A204.1 (cell line): Measurements from ENCODE around the gene USP49.

Experiments
- FAIRE-seq: peaks from 2 replicates; lab custom pipeline; 2012; peaks lifted over from hg19 to GRCh38; lab: Jason Lieb, UNC

The USP49 gene

GRCh38 chr6:41756354-41756753 lies 138.8 kb downstream of the USP49 start:
- FAIRE-seq: no peak

DNA sequence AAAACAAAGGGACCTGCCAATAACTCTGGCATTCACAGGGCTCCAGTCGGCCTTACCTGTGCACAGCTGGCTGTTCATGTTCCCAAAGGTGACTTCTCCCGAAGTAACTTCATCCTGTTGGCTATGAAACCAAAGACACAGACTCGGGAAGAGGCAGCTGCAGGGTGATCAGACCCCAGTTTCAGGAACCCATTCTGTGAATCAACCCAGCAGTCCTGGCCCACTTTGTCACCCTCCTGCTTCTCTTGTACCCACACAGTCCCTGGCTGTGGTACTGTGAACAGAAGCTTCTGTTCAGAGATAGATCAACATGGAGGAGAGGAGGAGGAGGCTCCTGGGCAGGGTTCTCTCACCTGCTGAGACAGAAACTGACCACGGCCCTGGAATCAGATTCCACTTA lies 139.3 kb downstream of the USP49 start:
- no peak for FAIRE-seq

DNA sequence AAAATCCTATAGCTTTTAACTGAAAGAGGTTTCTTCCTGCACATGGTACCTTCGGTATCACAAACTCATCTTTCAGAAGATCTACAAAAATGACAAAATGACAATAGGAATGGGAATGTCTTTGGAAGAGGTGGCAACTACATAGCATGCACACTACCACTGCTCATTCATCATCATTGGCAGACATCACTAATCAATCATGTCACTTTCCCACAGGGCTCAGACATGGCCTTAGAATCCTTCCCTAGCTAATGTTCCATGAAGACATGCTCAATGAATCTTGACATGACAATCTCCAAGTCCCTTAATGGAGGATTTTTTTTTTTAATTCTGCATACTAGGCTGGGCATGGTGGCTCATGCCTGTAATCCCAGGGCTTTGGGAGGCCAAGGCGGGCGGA lies 144.8 kb downstream of the USP49 start:
- FAIRE-seq: no peak

- no peak for FAIRE-seq
Measured at GRCh38 chr6:41748542-41748941, 146.6 kb downstream of the USP49 start.

GRCh38 chr6:41748102-41748477 lies 147.1 kb downstream of the USP49 start:
- FAIRE-seq: no peak

- no peak for FAIRE-seq
Measured at GRCh38 chr6:41747256-41748101, 147.7 kb downstream of the USP49 start, which contains the start of gene PGC. Gene PGC (minus strand): TSS chr6:41747397. CDS start chr6:41747334, 63 bp downstream.

- FAIRE-seq: no peak
Measured at GRCh38 chr6:41746107-41746506, 149.1 kb downstream of the USP49 start.

GRCh38 chr6:41744236-41744787 lies 150.9 kb downstream of the USP49 start:
- FAIRE-seq: no peak

DNA sequence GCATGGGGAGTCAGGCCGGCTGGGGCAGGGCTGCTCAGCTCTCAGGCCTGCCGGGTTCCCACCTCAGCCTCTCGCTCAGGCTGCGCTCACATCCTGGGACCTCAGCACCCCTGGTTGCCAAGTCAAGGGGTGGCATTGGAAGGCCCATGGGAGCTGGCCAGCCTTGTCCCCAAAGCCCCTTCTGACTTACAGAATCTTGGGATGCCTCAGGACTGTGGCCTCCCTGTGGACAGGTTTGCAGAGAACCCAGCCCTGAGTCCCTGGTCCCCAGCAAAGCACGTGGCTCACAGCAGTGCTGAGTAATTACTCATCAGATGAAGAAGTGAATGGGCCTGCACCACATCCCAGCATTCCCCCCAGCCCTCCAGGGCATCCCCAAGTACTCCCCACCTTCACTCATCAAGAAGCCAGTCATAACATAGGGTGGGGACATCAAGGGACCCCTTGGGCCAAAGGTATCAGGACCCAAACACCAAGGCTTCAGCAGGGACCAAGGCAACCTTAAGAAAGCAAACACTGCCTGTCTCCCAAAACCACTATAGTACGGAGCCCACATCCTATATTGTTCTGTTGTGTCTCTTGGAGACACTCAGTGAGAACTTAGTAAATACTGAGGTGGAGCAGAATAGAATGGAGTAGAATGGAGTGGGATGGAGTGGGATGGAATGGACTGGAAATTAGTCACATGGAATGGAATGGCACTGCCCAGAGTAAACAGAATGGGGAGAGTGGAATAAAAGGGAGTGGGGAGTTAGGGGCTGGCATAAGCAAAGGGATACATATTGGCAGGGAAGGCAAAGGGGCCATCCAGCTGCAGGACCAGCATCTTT lies 151.6 kb downstream of the USP49 start:
- no peak for FAIRE-seq

- no peak for FAIRE-seq
Measured at GRCh38 chr6:41741625-41742490, 153.3 kb downstream of the USP49 start.

DNA sequence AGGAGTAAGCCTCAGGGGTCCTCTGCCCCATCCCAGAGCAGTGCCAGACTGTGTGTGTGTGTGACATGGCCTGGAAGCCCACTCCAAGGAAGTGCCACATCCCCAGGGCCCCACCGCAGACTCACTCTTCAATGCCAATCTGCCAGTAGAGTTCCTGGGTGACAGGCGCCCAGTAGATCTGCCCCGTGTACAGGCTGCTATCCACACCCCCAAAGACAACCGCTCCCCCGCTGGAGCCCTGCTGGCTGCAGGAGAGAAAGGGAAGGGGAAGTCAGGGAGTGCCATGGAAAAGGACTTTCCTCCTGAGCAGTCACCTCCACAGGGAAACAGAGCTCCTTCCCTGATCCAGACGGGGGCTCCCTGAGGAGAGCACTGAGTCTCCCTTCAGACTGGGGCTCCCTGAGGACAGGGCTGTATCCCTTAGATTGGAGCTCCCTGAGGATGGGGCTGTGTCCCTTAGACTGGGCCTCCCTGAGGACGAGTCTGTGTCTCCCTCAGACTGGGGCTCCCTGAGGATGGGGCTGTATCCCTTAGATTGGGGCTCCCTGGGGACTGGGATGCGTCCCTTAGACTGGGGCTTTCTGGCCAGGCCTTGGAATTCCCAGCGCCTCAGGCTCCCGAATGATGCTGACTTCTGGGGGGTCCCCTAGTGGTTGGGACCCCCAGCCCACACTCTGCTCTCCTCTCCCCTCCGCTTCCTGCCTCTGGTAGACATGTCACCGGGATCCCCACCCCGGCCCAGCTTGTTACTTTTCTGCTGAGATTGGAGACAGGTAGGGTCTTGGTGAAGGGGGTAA lies 154.6 kb downstream of the USP49 start:
- no peak for FAIRE-seq
